Measurements from ENCODE around the gene TXNDC8.
"Not testable (repeated sequence)": the region's sequence is repeated elsewhere in the genome, so short reads cannot be mapped to it uniquely, and the experiment has no call there.

Gene TXNDC8

GRCh38 chr9:110323818-110324217 is 13.8 kb downstream of the TXNDC8 start:
- no peak for DNase-seq

DNA sequence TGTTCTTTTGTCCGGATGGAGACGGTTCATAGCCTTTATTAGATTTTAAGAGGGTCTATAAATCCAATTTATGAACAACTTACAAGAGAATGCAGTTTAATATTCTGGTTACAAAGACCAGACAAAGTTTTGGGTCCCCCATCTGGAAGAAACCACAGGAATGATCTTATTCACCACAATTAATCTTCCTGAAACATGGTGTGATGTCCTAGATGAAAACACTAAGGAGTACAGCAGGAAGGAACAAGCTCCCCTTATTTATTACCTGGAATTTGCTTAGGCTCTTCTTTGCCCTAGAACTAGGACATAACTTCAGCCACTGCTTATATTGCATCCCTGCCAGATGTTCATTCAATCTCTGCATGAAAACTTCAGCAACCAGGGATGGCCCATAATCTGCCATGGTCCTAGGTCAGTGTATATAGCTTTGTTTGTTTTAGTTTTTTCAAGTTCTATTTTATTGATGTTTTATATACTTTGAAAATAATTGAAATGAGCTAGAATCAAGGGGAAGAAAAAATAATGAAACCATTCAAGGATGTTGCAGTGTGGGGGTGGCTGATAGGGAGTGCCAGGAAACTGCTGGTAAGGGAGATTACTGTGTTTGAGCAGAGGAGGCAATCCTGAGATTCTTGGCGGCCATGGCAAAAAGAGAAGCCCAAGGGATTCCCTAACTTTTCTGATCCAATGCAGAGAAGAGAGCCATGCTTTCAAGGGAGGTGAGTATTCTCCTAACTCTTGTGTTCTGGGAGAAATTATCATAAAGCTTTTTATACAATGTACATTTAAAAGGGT is 16.8 kb downstream of the TXNDC8 start:
- no peak for DNase-seq

GRCh38 chr9:110319781-110320492 is 17.7 kb downstream of the TXNDC8 start:
- no peak for DNase-seq

GRCh38 chr9:110317911-110318310 is 19.8 kb downstream of the TXNDC8 start:
- no peak for DNase-seq

DNA sequence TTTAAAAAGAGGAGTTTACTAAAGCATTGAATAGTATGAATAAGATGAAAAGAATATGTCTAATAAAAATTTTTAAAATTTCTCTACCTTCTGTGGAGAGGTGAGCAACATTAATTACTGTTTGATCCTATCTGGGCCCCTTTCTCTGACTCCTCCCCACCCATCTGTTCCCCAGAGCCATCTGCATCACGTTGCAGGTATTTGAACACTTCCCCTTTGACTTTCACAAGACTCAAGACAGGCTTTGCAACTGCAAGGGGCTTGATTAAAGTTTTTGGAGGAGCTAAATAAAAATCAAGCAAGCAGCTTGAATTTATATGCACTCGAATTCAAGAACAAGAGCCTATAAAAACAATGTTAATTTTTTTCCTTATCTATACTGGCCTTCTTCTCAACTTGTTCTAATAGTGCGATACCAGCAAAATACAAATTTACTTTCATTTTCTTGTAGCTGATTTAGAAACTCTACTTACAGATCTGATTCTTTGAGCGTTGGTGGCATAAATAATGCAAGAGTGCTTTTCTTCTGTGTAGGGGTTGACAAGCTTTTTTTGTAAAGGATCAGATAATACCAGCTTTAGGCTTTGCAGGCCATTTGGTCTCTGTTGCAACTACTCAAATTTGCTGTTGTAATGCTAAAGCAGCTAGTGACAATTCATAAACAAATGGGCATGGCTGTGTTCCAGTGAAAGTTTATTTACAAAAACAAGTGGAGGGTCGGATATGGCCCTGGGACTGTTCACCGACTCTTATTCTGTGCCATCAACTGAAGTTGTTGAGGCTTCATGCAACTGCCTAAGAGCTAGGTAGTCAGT is 21.2 kb downstream of the TXNDC8 start:
- DNase-seq: no peak

DNA sequence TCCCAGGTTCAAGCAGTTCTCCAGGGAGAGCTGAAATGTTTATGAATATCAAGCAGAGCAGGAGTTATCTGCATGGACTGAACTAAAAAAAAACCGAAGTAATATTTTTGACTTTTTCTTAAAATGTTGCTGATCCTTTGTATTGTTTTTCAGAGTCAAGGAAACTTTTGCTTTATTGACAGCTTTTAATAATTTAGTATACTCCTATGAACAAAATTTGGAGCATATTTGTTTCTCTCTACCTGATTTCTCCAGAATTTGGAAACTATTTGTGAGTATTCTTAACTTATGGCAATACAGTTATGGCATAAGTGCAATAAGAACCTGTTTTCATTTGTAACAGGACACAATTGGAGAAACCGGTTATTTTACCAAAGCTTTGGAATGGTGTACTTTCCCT is 25.7 kb downstream of the TXNDC8 start:
- not testable (repeated sequence) for DNase-seq

- no peak for DNase-seq
Observed at GRCh38 chr9:110309681-110310080, 28.0 kb downstream of the TXNDC8 start.

DNA sequence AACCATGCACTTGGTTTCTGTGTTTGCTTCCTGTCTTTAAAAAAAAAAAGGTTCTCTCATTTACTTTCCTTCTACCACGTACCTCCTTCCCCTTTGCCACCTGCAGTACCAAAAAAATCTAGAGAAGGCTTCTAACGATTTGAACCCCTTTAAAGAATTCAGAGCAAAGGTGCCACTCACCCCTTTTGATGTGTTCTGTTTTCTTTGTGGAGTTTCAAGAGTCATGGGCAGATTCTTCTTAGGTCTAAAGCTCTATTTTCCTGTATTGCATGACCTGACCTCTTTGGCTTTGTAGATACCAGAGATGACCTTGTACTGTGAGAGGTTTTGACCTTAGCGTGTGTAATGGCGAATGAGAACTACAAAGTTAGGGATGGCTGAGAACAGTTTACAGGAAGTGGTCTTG is 29.0 kb downstream of the TXNDC8 start:
- no peak for DNase-seq

- no peak for DNase-seq
Observed at GRCh38 chr9:110307191-110307590, 30.5 kb downstream of the TXNDC8 start.

DNA sequence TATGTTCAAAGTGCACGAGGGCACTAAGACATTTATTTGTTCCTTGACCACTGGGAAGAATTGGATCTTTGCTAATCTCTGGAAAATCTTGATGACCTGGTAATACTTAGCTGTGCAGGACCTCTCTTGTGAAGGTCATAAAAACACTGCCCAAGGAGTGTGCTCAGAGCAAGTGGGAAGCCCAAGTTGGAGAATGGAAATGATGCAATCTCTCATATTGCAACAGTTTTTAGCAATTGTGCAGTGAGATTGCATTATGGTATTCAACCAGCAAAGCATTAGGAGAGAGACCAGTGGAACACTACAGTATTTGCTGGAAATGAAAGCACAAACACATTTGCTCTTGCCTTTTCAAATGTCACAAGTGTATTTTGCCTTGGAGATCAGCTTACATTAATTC is 34.5 kb downstream of the TXNDC8 start:
- DNase-seq: no peak

DNA sequence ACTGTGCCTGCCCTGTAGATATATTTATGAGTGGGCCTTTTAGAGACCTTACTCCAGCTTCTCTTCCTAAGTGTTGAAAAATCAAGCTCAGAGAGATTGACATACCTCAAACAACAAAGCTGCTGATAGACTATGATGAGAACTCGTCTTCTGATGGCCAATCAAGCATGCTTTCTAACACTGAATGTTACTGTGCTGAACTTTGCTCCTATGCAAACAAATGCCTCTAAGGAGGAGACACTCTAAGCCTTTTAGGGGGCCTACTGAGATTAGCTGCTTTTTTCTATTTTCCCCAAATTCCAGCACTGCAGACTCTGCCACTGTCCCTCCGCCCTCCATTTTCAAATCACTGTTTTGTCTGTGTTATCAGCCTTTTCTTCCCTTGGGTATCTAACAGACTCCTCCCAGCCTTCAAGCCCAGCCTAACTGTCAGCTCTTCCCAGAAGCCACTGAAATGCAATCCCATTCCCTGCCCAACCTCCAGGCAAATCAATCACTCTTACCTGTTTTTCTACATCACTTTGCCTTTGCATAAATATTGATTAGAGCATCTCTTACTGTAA is 39.5 kb downstream of the TXNDC8 start:
- DNase-seq: no peak

GRCh38 chr9:110293248-110293647 is 44.4 kb downstream of the TXNDC8 start:
- DNase-seq: no peak

DNA sequence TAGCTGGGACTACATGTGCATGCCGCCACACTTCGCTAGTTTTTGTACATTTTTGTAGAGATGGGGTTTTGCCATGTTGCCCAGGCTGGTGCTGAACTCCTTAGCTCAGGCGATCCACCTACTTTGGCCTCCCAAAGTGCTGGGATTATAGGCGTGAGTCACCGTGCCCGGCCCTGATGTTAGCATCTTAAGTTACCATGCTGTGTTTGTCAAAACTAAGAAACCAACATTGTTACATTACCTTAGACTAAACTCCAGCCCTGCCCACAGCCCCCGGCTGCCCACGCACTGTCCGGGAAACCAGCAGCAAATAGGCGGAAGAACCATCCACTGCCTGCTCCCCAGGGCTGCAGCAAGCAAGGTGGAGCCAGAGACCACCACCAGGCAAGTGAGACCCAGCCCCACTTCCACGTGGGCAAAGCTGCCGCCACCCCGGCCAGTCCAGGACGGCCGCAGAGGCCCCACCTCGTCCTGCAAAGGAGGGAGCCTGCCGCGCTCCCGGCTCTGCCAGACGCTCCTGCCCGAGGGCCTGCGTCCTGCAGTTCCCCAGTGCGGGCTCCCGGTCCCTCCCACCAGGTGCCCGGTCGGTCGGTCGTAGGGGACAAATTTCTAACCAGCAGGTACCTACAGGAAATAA is 45.6 kb downstream of the TXNDC8 start:
- DNase-seq: no peak

DNA sequence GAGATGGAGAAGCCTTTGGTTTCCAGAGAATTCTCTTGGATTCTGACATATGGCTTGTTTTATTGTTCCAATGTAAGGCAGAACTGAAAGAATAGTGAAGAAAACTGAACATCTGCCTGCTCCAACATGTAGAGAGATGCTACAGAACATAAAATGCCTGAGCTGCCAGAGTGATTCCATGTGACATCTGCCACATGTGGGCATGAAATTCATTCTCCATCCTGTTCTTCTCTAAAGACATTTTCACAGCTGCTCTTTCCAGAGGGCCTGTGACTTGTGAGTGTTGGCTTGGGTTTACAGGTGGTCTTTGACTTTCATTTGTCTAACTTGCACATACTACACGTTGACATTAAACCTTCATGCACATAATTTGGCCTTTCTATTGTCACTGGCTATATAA is 47.7 kb downstream of the TXNDC8 start:
- no peak for DNase-seq

- no peak for DNase-seq
Observed at GRCh38 chr9:110288503-110288902, 49.2 kb downstream of the TXNDC8 start.

DNA sequence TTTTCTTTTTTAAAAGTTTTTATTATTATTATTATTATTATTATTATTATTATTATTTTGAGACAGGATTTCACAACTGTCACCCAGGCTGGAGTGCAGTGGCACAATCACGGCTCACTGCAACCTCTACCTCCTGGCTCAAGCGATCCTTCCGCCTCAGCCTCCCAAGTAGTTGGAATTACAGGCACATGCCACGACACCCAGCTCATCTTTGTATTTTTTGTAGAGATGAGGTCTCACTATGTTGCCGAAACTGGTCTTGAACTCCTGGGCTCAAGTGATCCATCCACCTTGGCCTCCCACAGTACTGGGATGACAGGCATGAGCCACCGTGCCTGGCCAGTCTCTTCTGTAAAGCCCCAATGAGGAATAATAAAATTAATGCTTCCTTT is 50.4 kb downstream of the TXNDC8 start:
- DNase-seq: no peak

GRCh38 chr9:110284211-110284844 is 53.3 kb downstream of the TXNDC8 start:
- no peak for DNase-seq

DNA sequence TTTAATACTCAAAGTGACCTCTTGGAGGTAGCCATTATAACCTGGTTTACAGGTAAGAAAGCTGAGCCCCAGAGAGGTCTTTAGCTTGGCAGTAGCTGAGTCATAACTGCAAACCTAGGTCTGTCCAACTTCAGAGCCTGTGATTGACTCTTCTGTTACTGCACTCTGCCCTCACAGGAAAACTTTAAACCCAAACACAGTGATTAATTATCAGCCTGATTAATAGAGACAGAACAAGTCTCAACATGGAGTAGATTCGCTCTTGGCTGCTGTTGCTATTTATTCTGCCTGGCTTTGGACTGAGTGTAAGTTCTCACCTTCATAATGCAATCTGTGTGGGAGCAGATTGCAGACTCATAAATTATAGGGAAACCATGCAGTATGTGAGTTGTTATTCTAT is 53.9 kb downstream of the TXNDC8 start:
- DNase-seq: no peak

DNA sequence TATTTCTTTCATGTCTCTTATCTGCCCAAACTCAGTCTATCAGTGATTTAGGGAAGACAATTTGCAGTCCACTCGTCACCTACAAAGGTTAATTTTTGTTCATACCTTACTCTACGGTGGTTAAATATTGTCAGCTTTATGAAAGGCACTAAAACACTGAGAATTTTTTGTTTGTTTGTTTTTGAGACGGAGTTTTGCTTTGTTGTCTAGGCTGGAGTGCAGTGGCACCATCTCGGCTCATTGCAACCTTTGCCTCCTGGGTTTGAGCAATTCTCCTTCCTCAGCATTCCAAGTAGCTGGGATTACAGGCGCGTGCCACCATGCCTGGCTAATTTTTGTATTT is 55.0 kb downstream of the TXNDC8 start:
- no peak for DNase-seq

DNA sequence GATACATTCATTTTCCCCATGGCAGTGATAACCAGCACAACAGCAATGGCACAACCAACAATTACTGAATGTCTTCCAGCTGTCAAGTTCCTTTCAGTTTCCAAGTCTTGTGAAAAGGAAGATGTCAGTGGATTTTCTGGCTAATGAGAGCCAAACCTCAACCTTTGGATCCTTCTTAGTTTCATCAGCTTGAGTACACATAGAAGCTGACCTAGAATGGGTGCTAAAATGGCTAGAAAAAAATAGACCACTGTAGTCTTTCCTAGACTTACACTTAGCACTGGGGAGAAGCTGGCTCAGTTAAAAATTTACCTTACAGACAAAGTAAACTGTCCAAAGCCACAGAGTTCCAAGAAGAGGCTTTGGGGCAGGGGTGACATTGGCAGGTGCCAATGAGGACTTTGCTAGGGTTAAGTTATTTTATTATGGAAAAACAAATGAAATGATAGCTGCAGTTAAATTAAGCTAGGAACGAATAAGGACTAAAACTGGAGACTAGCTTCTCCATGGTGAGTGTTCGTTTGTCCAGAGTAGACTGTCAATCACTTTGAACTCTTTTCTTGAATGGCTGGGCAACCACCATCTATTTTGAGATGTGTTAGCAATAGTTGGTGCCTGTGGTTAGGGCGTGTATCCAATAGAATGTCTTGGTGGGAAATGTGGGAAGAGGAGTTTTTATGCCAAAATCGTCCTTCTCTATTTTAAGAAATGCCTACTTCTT is 55.5 kb downstream of the TXNDC8 start:
- no peak for DNase-seq

DNA sequence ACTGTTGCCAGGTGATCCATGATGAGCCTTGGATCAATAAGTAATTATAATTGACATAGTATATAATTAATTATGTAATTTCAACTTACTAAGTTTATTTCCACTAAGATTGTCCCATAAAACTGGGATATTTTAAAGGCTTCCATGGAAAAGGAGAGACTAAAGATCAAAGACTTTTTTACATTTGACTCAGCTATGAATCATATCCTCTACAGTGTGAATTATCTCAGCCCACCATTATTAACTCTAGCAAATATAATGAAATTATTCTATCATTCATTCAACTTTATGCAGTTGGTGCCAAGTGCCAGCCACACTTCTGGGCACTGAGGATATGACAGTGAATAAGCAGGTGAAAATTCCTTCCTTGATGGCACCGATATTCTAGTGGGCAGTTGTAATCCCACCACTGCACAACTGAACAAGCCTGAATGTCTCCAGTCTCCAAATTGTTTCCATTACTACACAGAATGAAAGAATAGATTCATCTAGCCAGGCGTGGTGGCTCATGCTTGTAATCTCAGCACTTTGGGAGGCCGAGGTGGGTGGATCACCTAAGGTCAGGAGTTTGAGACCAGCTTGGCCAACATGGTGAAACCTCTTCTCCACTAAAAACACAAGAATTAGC is 59.5 kb downstream of the TXNDC8 start:
- no peak for DNase-seq

Data from CD4-positive, alpha-beta T cell treated with Interleukin-6 for 4 hours (primary cell).